Activated CD8-positive, alpha-beta memory T cell treated with anti-CD3 and anti-CD28 coated beads, Interleukin-2, amount 10 ng/mL, durations not matched to agents 7 days and 5 days (primary cell): ENCODE measurements around the gene POLR2E. TPM values are rescaled to one million over a fixed set of nuclear protein-coding genes. Genes with fewer than 3 reads are reported as not detected.

Experiments used
- ATAC-seq: fragments of 150-1000 bp; cut with Tn5 transposase; one replicate; pipeline ENCODE4 v1.10.0; 2021; ENCODE audit warnings: moderate library complexity
- CTCF ChIA-PET: fragments of 350-600 bp; sonication (Branson Sonifier 250); formaldehyde crosslinking; loops from one replicate; lab custom pipeline; 2021; ENCODE audit warnings: antibody characterized with exemption; lab: Charles Lee
- DNase-seq: peaks from one replicate; pipeline ENCODE4 v3.0.0-alpha.2; 2020
- H3K27ac Mint-ChIP-seq: one replicate; pipeline ENCODE4 v1.8.0; 2021; ENCODE audit warnings: mild to moderate bottlenecking, mixed read lengths
- H3K27me3 Mint-ChIP-seq: one replicate; pipeline ENCODE4 v1.8.0; 2021; ENCODE audit warnings: mixed read lengths
- H3K36me3 Mint-ChIP-seq: one replicate; pipeline ENCODE4 v1.8.0; 2021; ENCODE audit warnings: mild to moderate bottlenecking, mixed read lengths
- H3K4me1 Mint-ChIP-seq: one replicate; pipeline ENCODE4 v1.8.0; 2021; ENCODE audit warnings: mixed read lengths
- H3K4me3 Mint-ChIP-seq: one replicate; pipeline ENCODE4 v1.8.0; 2021; ENCODE audit warnings: mild to moderate bottlenecking, moderate library complexity, mixed read lengths
- H3K9me3 Mint-ChIP-seq: one replicate; pipeline ENCODE4 v1.8.0; 2022; ENCODE audit warnings: low read depth, mixed read lengths
- total RNA-seq, 2 experiments: library from RNA; stranded (reverse); gene quantifications; one replicate each; pipeline ENCODE4 v1.2.3, GENCODE V29; 2021

POLR2E gene
- total RNA-seq, 2 experiments from 2014 or later: 173 to 206 TPM

DNA sequence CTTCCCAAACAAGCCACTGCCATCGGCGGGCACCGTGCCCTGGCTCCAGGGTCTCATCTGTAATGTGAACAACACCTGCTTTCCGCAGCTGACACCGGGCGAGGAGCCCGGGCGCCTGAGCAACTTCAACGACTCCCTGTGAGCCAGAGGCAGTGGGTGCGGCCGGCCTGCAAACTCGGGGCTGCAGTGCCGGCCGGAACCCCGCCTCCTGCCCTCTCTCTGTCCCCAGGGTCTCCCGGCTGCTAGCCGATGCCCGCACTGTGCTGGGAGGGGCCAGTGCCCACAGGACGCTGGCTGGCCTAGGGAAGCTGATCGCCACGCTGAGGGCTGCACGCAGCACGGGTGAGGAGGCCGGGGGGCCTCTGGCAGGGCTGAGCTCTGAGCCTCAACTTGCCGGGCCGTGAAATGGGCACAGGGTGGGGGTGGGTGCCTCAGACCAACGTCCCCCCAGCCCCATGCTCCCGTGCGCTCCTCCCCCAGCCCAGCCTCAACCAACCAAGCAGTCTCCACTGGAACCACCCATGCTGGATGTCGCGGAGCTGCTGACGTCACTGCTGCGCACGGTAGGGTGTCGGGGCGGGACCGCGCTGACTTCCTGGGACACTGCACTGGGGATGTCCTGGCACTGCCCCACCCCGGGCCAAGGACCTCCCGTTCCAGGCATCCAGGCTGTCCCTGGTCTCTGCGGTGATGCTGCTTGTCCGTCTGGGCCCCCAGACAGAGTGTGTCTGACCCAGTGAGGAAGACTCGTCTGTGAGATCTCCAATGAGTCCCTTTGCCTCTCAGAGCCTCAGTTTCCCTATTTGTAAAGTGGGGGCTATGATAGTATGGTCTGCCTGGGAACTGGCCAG is 53.1 kb downstream of the POLR2E start:
- DNase-seq (peak; percentile 41), ATAC-seq (no peak)
- Mint-ChIP-seq H3K4me1 (peaks cover 39% of the 10 kb centered on the region), H3K27ac (no peak overlapping the region), H3K36me3 (peaks cover 16% of the 10 kb centered on the region), H3K4me3 (no peak overlapping the region), H3K27me3 (no peaks in the 10 kb centered on the region), H3K9me3 (no peaks in the 10 kb centered on the region)
- CTCF ChIA-PET: interaction anchor here (0.9 to 8.5 kb wide), 5 partner anchors 9 to 24 kb away, joined by 3 to 76 read pairs (median 6); partner anchors contain the start of genes ARHGAP45 and CNN2

GRCh38 chr19:1041272-1041834 is 53.8 kb downstream of the POLR2E start:
- Mint-ChIP-seq H3K36me3 (peaks cover 19% of the 10 kb centered on the region), H3K27ac (peak overlapping the region; percentile 83), H3K27me3 (no peaks in the 10 kb centered on the region), H3K4me1 (peaks cover 43% of the 10 kb centered on the region), H3K4me3 (peak overlapping the region; percentile 93), H3K9me3 (no peaks in the 10 kb centered on the region)
- ATAC-seq (no peak), DNase-seq (no peak)
- CTCF ChIA-PET: interaction anchor here (0.8 to 8.5 kb wide), 7 partner anchors 10 to 42 kb away, joined by 3 to 76 read pairs (median 4); partner anchors contain the start of genes ARHGAP45 and CNN2

GRCh38 chr19:1040476-1041271 is 54.5 kb downstream of the POLR2E start:
- no peaks in the 10 kb centered on the region for H3K27me3 Mint-ChIP-seq
- ATAC-seq (peak; percentile 67), DNase-seq (peak; percentile 96)
- peaks cover 49% of the 10 kb centered on the region for H3K4me1 Mint-ChIP-seq
- H3K36me3 Mint-ChIP-seq: peaks cover 25% of the 10 kb centered on the region
- H3K27ac Mint-ChIP-seq: peak overlapping the region; percentile 83
- no peaks in the 10 kb centered on the region for H3K9me3 Mint-ChIP-seq
- peak overlapping the region; percentile 93 for H3K4me3 Mint-ChIP-seq
- CTCF ChIA-PET: interaction anchor here (0.8 to 8.5 kb wide), 13 partner anchors 10 to 226 kb away, joined by 3 to 76 read pairs (median 5); partner anchors contain the start of genes ARHGAP45, CNN2, RNU6-2 and TMEM259

- H3K27ac Mint-ChIP-seq: peak within 1 kb of the TSS; percentile 83
- H3K4me1 Mint-ChIP-seq: peaks cover 53% of the 10 kb centered on the region
- H3K4me3 Mint-ChIP-seq: peak within 1 kb of the TSS; percentile 93
- no peaks in the 10 kb centered on the region for H3K9me3 Mint-ChIP-seq
- CTCF ChIA-PET: interaction anchor here (0.8 to 8.5 kb wide), 11 partner anchors 12 to 227 kb away, joined by 3 to 76 read pairs (median 5); partner anchors contain the start of genes ARHGAP45, CNN2, RNU6-2 and TMEM259
- peak; percentile 95 for ATAC-seq
- no peaks in the 10 kb centered on the region for H3K27me3 Mint-ChIP-seq
- peak; percentile 100 for DNase-seq
- H3K36me3 Mint-ChIP-seq: peaks cover 25% of the 10 kb centered on the region
Measured at GRCh38 chr19:1039646-1040475, 55.3 kb downstream of the POLR2E start, which contains the start of gene ABCA7. ABCA7 (plus strand) TSS chr19:1040107; CDS start chr19:1041362, 1,255 bp downstream.

DNA sequence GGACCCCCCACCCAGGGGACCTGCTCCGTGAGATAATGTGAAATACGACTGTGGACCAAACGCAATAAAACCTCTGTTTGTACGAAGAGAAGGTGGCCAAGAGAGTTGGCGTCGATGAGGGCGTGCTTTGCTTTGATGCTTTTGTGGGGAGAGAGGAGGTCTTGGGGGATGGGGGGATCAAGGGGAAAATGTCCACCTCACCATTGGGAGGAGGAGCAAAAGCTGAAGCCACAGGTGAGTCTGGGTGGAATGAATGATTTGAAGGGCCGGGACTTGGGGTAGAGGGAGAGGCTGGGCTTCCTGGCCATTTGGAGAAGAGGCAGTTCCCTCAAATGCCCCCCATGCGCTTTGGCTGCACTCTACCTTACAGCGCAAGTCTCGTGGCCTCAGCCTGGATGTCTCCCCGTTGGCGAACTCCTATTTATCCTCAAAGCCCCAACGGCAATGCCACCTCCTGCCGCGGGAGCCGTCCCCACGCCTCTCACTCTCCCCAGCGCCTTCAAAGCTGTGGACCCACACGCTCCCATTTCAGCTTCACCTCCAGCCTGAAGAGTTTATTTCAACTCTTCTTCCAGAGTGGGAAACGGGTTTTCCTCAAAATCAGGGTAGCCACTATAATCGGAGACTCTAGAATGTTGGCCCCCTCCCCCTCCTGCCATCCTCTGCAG is 56.1 kb downstream of the POLR2E start:
- H3K4me1 Mint-ChIP-seq: peaks cover 53% of the 10 kb centered on the region
- ATAC-seq: no peak
- no peak for DNase-seq
- CTCF ChIA-PET: interaction anchor here (1.0 to 8.5 kb wide), 12 partner anchors 11 to 228 kb away, joined by 3 to 76 read pairs (median 5); partner anchors contain the start of genes ARHGAP45, CNN2, RNU6-2 and TMEM259
- peak overlapping the region; percentile 93 for H3K4me3 Mint-ChIP-seq
- peak overlapping the region; percentile 79 for H3K27ac Mint-ChIP-seq
- H3K27me3 Mint-ChIP-seq: no peaks in the 10 kb centered on the region
- H3K9me3 Mint-ChIP-seq: no peaks in the 10 kb centered on the region
- H3K36me3 Mint-ChIP-seq: peaks cover 25% of the 10 kb centered on the region

DNA sequence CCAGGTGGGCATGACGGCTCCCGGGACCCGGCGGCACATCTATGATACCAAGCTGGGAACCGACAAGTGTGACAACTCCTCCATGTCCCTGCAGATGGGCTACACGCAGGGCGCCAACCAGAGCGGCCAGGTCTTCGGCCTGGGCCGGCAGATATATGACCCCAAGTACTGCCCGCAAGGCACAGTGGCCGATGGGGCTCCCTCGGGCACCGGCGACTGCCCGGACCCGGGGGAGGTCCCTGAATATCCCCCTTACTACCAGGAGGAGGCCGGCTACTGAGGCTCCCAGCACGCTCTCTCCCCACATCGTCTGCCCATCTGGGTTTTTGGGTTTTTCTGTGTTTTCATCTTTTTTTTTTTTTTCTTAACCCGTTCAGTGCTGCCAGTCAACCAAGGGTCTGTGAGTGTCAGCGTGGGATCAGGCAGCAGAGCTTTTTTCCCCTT is 57.5 kb downstream of the POLR2E start:
- H3K4me3 Mint-ChIP-seq: peak overlapping the region; percentile 50
- H3K4me1 Mint-ChIP-seq: peaks cover 59% of the 10 kb centered on the region
- no peak for DNase-seq
- no peaks in the 10 kb centered on the region for H3K27me3 Mint-ChIP-seq
- no peak for ATAC-seq
- peaks cover 32% of the 10 kb centered on the region for H3K36me3 Mint-ChIP-seq
- no peaks in the 10 kb centered on the region for H3K9me3 Mint-ChIP-seq
- peak overlapping the region; percentile 79 for H3K27ac Mint-ChIP-seq
- CTCF ChIA-PET: interaction anchor here (0.9 to 8.5 kb wide), 13 partner anchors 10 to 229 kb away, joined by 3 to 76 read pairs (median 3); partner anchors contain the start of genes ARHGAP45, CNN2, RNU6-2 and TMEM259

Other genes starting within 250 kb of the POLR2E start
- not detected for gene ELANE, start 243.1 kb downstream of the POLR2E start, total RNA-seq
- 1 to 10 TPM in 1 of 2 experiments, under 1 TPM in 1; 0.66 to 1.5 TPM for gene CFD, start 235.7 kb downstream of the POLR2E start, total RNA-seq
- gene MED16, start 202.2 kb downstream of the POLR2E start, total RNA-seq: 10 to 100 TPM; 47.7 to 70.6 TPM
- not detected for gene RNU6-9, start 201.9 kb downstream of the POLR2E start, total RNA-seq
- 10 to 100 TPM; 63.7 to 73.7 TPM for gene R3HDM4, start 182.2 kb downstream of the POLR2E start, total RNA-seq
- gene KISS1R, start 178.0 kb downstream of the POLR2E start, total RNA-seq: 1 to 10 TPM in 1 of 2 experiments, under 1 TPM in 1; 0.66 to 1.1 TPM
- gene ARID3A, start 169.3 kb downstream of the POLR2E start, total RNA-seq: 10 to 100 TPM; 30.6 to 35.9 TPM
- 10 to 100 TPM; 64.5 to 87.9 TPM for gene WDR18, start 111.0 kb downstream of the POLR2E start, total RNA-seq
- not detected for gene GRIN3B, start 95.0 kb downstream of the POLR2E start, total RNA-seq
- 100 to 1,000 TPM; 172 to 212 TPM for gene TMEM259, start 74.3 kb downstream of the POLR2E start, total RNA-seq
- gene RNU6-2, start 73.9 kb downstream of the POLR2E start, total RNA-seq: not detected
- gene CNN2, start 68.8 kb downstream of the POLR2E start, total RNA-seq: 100 to 1,000 TPM; 295 to 296 TPM
- 10 to 100 TPM; 62.7 to 72.9 TPM for gene ABCA7, start 55.3 kb downstream of the POLR2E start, total RNA-seq
- gene ARHGAP45, start 28.2 kb downstream of the POLR2E start, total RNA-seq: 100 to 1,000 TPM; 361 to 481 TPM
- 100 to 1,000 TPM; 143 to 217 TPM for gene GPX4, start 8.6 kb upstream of the POLR2E start, total RNA-seq
- 10 to 100 TPM; 50.6 to 74.7 TPM for gene SBNO2, start 78.9 kb upstream of the POLR2E start, total RNA-seq
- gene STK11, start 110.4 kb upstream of the POLR2E start, total RNA-seq: 10 to 100 TPM; 76.7 to 80.5 TPM
- gene CBARP, start 142.6 kb upstream of the POLR2E start, total RNA-seq: under 1 TPM; 0.29 to 0.52 TPM
- 100 to 1,000 TPM; 190 to 221 TPM for gene ATP5F1D, start 146.4 kb upstream of the POLR2E start, total RNA-seq
- gene MIDN, start 153.2 kb upstream of the POLR2E start, total RNA-seq: 10 to 100 TPM; 73.3 to 88.6 TPM
- gene CIRBP, start 174.0 kb upstream of the POLR2E start, total RNA-seq: 100 to 1,000 TPM; 189 to 210 TPM
- gene FAM174C, start 180.2 kb upstream of the POLR2E start, total RNA-seq: 10 to 100 TPM; 54.7 to 60.3 TPM
- gene EFNA2, start 190.5 kb upstream of the POLR2E start, total RNA-seq: not detected